H1 (cell line): Measurements from ENCODE around the gene PRKCA. TPM values are rescaled to one million over a fixed set of nuclear protein-coding genes. Genes with fewer than 3 reads are reported as not detected.

ENCODE experiments used
- SIX5 ChIP-seq: IDR thresholded peaks from 2 replicates; pipeline ENCODE4 v1.6.1; 2011; ENCODE audit warnings: mild to moderate bottlenecking, low read depth, low read length
- TAF1 ChIP-seq: IDR thresholded peaks from 2 replicates; pipeline ENCODE4 v1.6.1; 2011; ENCODE audit warnings: mild to moderate bottlenecking, low read depth, low read length
- ZNF274 ChIP-seq: IDR thresholded peaks from 2 replicates; pipeline ENCODE4 v1.7.0; 2012; ENCODE audit warnings: low read length, borderline replicate concordance; ENCODE audit errors: extremely low read depth
- polyA plus RNA-seq, 7 experiments: library from polyadenylated mRNA; depleted of rRNA in 3 of 7; stranded (reverse) in 5 of 7; unstranded in 2 of 7; fragments of >200 nt in 5 of 7; fragments of 200-250 nt in 2 of 7; gene quantifications; 1 replicate in 5 of 7; 2 replicates in 1 of 7; 4 replicates in 1 of 7; pipeline versions ENCODE4 v1.2.1 to v1.2.3, GENCODE V29; 2011 to 2013; ENCODE audit warnings: missing spikeins in 2 of 7, mixed read lengths in 2 of 7
- total RNA-seq: library from RNA; stranded (reverse); fragmentation: NEBNext Ultra II Directional; extraction: Animal tissue kit (Norgen Biotek cat#: 25700); gene quantifications from 2 replicates; pipeline ENCODE4 v1.2.1, GENCODE V29; 2021
- TF ChIP-seq, protein P1 (sequence below): fragments of 300-600 bp; sonication (generic); IDR thresholded peaks from 2 replicates; pipeline ENCODE4 v1.7.1; 2012; ENCODE audit warnings: low read length, moderate library complexity, mild to moderate bottlenecking, inconsistent platforms; ENCODE audit not compliant: insufficient replicate concordance
- TF ChIP-seq, protein P2 (sequence below): IDR thresholded peaks from 2 replicates; pipeline ENCODE4 v1.6.1; 2011; ENCODE audit warnings: low read length, improper control_type of control experiment

The PRKCA gene
- total and polyA plus RNA-seq, 2 of the 8 experiments (the other 6 are each of a cell fraction or from before 2014, with no cell fraction given): 5.8 to 17.8 TPM

DNA sequence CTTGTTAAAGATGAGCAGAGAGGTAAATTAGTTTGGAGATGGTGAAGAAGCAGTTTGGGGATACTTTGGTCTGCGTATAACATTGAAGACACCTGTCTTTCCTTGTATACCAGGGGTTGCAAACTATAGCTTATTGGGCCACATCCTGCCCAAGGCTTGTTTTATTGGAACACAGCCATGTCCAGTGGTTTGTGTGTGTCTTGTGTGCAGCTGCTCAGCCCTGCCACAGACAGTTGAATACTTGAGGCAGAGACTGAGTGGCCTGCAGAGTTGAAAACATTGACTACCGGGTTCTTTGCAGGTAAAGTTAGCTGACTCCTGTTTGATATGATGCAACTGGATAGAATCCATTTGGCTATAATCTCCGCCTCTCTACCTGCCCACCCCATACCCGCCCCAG lies 224.4 kb downstream of the PRKCA start (continued):
- TF ChIP-seq, protein P1, sequence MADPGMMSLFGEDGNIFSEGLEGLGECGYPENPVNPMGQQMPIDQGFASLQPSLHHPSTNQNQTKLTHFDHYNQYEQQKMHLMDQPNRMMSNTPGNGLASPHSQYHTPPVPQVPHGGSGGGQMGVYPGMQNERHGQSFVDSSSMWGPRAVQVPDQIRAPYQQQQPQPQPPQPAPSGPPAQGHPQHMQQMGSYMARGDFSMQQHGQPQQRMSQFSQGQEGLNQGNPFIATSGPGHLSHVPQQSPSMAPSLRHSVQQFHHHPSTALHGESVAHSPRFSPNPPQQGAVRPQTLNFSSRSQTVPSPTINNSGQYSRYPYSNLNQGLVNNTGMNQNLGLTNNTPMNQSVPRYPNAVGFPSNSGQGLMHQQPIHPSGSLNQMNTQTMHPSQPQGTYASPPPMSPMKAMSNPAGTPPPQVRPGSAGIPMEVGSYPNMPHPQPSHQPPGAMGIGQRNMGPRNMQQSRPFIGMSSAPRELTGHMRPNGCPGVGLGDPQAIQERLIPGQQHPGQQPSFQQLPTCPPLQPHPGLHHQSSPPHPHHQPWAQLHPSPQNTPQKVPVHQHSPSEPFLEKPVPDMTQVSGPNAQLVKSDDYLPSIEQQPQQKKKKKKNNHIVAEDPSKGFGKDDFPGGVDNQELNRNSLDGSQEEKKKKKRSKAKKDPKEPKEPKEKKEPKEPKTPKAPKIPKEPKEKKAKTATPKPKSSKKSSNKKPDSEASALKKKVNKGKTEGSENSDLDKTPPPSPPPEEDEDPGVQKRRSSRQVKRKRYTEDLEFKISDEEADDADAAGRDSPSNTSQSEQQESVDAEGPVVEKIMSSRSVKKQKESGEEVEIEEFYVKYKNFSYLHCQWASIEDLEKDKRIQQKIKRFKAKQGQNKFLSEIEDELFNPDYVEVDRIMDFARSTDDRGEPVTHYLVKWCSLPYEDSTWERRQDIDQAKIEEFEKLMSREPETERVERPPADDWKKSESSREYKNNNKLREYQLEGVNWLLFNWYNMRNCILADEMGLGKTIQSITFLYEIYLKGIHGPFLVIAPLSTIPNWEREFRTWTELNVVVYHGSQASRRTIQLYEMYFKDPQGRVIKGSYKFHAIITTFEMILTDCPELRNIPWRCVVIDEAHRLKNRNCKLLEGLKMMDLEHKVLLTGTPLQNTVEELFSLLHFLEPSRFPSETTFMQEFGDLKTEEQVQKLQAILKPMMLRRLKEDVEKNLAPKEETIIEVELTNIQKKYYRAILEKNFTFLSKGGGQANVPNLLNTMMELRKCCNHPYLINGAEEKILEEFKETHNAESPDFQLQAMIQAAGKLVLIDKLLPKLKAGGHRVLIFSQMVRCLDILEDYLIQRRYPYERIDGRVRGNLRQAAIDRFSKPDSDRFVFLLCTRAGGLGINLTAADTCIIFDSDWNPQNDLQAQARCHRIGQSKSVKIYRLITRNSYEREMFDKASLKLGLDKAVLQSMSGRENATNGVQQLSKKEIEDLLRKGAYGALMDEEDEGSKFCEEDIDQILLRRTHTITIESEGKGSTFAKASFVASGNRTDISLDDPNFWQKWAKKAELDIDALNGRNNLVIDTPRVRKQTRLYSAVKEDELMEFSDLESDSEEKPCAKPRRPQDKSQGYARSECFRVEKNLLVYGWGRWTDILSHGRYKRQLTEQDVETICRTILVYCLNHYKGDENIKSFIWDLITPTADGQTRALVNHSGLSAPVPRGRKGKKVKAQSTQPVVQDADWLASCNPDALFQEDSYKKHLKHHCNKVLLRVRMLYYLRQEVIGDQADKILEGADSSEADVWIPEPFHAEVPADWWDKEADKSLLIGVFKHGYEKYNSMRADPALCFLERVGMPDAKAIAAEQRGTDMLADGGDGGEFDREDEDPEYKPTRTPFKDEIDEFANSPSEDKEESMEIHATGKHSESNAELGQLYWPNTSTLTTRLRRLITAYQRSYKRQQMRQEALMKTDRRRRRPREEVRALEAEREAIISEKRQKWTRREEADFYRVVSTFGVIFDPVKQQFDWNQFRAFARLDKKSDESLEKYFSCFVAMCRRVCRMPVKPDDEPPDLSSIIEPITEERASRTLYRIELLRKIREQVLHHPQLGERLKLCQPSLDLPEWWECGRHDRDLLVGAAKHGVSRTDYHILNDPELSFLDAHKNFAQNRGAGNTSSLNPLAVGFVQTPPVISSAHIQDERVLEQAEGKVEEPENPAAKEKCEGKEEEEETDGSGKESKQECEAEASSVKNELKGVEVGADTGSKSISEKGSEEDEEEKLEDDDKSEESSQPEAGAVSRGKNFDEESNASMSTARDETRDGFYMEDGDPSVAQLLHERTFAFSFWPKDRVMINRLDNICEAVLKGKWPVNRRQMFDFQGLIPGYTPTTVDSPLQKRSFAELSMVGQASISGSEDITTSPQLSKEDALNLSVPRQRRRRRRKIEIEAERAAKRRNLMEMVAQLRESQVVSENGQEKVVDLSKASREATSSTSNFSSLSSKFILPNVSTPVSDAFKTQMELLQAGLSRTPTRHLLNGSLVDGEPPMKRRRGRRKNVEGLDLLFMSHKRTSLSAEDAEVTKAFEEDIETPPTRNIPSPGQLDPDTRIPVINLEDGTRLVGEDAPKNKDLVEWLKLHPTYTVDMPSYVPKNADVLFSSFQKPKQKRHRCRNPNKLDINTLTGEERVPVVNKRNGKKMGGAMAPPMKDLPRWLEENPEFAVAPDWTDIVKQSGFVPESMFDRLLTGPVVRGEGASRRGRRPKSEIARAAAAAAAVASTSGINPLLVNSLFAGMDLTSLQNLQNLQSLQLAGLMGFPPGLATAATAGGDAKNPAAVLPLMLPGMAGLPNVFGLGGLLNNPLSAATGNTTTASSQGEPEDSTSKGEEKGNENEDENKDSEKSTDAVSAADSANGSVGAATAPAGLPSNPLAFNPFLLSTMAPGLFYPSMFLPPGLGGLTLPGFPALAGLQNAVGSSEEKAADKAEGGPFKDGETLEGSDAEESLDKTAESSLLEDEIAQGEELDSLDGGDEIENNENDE: no peak
- TF ChIP-seq ZNF274: no peak
- TF ChIP-seq, protein P2, sequence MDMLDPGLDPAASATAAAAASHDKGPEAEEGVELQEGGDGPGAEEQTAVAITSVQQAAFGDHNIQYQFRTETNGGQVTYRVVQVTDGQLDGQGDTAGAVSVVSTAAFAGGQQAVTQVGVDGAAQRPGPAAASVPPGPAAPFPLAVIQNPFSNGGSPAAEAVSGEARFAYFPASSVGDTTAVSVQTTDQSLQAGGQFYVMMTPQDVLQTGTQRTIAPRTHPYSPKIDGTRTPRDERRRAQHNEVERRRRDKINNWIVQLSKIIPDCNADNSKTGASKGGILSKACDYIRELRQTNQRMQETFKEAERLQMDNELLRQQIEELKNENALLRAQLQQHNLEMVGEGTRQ: no peak
- no peak for TF ChIP-seq SIX5
- TF ChIP-seq TAF1: no peak
